Panc1 (cell line): ENCODE data around the gene S1PR1.

Source experiments
- POLR2AphosphoS5 ChIP-seq: IDR thresholded peaks from 2 replicates; pipeline ENCODE4 v1.6.1; 2012; ENCODE audit warnings: mild to moderate bottlenecking, low read depth, low read length, moderate library complexity
- TF ChIP-seq, protein P1 (sequence below): fragments of 450-650 bp; IDR thresholded peaks from 2 replicates; pipeline ENCODE4 v1.5.1; 2017; ENCODE audit warnings: mild to moderate bottlenecking

DNA sequence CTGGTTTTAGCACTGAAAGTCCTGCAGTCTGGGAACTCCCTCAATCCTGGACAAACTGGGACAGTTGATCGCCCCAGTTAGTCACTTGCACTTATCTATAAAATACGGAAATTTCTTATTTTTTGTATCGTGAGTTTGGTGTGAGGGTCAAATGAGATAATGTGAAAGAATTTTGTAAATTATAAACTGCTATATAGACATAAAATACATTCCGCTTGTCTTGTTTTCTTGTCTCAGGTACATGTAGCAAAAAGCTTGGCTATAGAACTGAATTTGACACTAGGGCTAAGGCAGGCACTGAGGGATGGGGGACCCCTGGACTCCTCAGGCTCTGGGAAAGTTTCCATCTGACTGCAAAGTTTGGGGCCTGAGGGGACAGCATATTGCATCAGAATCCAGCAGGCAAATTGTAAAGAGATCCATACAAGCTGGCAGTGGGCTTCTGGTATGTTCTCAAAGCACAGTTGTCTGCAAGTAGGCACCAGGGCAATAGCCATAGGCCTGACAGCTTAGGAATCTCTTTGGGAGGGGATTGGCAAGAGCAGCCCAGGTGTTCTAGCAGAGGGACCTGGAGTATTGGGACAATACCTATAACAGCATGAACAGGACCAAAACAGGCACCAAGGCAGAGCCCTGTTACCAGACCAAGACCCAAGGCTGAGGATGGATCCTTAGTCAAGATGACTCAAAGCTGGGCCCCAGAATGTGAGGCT is 44.3 kb downstream of the S1PR1 start:
- TF ChIP-seq, protein P1, sequence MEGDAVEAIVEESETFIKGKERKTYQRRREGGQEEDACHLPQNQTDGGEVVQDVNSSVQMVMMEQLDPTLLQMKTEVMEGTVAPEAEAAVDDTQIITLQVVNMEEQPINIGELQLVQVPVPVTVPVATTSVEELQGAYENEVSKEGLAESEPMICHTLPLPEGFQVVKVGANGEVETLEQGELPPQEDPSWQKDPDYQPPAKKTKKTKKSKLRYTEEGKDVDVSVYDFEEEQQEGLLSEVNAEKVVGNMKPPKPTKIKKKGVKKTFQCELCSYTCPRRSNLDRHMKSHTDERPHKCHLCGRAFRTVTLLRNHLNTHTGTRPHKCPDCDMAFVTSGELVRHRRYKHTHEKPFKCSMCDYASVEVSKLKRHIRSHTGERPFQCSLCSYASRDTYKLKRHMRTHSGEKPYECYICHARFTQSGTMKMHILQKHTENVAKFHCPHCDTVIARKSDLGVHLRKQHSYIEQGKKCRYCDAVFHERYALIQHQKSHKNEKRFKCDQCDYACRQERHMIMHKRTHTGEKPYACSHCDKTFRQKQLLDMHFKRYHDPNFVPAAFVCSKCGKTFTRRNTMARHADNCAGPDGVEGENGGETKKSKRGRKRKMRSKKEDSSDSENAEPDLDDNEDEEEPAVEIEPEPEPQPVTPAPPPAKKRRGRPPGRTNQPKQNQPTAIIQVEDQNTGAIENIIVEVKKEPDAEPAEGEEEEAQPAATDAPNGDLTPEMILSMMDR, result no peak
- TF ChIP-seq POLR2AphosphoS5, result no peak
